GM21515 (cell line): Measurements from ENCODE around the gene C1QL4.
"Not testable (repeated sequence)": the region's sequence is repeated elsewhere in the genome, so short reads cannot be mapped to it uniquely, and the experiment has no call there.

ENCODE experiments used
- ATAC-seq: cut with Tn5 transposase; IDR thresholded peaks from one replicate; pipeline ENCODE4 v1.9.1; 2021; ENCODE audit not compliant: unreplicated experiment

C1QL4 gene

DNA sequence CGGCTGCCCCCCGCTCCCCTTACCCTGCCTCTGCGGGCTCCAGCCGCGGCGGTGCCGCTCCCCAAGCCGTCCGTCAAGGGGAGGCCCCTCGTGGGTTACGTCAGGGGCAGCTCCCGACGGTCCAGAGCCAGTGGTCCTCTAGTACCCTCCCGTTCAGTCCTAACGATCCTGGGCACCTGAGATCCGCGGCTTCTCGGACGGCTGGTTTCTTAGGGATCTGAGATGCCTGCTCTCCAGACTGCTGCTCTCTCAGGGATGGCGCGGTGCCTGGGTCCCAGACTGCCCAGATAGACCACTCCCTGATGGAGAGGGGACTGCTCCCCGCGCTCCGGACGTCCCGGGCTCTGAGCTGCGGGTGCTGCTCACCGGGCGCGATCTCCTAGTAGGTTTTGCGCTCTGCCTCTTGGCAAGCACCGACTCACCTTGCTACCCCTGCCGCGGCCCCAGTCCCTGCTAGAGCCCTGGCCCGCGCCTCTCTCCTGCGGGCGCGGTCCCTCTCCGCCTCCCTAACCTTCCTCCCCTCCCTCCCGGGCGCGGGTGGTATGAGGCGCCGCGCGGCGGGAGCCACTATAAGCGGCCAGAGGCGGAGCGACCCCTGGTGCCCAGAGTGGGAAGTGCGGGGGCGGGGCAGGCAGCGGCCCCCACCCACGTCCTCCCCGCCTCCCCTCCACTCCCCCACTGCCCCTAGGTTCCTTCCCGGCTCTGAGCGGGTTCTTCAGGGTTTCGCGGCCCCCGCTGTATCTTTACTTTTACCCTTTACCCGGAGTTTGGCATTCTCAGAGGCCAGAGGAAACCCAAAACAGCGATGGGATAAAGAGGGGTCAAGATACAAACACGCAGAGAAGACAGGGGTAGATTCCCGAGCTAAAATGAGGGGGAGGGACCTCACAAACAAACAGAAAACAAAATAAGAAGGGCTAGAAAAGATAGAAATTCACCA, at the start of gene C1QL4:
Gene C1QL4 (minus strand): TSS at position 544 of the 940 bp plus-strand sequence. CDS start 711 bp downstream, outside the sequence.
- peak; percentile 61 for ATAC-seq

GRCh38 chr12:49380184-49380583, 43.2 kb upstream of the C1QL4 start:
- not testable (repeated sequence) for ATAC-seq

GRCh38 chr12:49377386-49377785, 40.4 kb upstream of the C1QL4 start:
- ATAC-seq, result no peak

GRCh38 chr12:49375406-49375805, 38.4 kb upstream of the C1QL4 start:
- ATAC-seq, result no peak

GRCh38 chr12:49370539-49370938, 33.6 kb upstream of the C1QL4 start:
- ATAC-seq, result no peak

DNA sequence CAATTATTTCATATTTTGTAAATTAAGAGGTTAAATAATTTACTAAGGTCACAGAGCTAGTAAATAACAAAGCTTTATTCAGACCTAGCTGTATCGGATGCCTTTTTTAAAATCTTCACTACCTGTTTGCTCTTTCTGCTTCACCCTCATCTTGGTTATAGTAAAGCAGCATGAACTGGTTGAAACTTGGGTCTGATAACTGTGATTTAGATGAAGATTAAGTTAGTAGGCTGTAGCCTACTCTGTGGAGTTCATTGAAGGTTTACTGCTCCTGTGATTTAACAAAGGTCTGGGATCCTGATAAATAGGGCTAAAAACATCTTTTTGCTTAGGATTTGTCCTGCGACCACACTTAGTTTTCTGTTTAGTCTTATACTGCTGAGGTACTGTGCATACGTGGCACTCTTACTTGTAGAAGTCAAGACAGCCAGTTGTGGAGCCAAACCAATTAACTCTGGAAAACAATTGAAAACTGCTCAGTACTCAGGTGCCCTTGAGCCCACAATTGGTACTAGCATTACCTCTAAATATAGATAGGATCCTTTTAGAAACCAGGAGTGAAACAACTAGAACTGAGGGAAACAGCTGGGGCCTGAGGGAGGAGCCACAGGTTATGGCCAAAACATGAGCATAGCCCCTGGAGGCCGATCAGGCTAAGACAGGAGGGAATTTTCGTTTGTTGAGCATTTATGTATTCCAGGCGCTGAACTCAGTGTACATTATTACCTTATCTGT, 32.6 kb upstream of the C1QL4 start:
- peak; percentile 44 for ATAC-seq

GRCh38 chr12:49368240-49368600, 31.2 kb upstream of the C1QL4 start:
- no peak for ATAC-seq

DNA sequence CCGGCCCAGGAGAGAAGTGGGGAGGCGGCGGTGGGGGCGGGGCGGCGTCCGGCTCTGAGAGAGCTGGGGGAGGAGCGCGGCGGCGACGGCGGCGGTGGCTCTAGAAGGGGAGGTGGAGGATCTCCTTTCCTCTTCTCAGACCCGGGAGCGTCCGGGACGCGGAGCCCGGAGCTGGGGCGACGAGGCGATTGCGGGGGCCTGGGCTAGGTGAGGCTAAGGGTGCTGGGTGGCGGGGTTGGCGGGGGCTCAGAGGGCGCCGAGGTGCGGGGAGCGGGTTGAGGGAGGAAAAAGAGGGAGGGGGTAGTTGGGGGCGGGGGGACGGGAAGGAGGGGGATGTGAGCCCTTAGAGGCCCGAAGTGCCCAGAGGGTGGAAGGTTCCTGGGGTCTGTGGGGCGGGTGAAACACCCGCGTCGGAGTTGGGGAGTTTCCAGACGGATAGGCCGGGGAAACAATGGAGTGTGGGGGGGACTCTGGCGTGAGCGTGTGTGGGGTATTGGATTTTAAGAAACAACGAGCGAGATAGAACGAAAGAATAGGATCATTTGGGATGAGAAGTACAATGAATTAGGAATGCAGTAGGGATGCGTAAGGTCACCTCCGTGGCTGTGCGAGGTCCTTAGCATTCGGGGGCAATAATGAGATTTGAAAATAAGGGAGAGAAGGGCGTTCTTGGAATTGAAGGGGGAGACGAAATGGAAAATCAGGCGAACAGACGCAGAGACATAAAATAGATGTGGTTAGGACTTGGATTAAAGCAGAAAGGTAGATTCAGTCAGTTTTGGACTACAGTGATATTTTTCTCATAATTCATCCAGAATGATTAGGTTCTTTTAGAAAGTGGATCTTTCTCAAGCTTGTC, 30.6 kb upstream of the C1QL4 start, which contains the start of gene SPATS2:
Gene SPATS2 (plus strand): TSS at position 82 of the 859 bp plus-strand sequence. CDS start 93,551 bp downstream, outside the sequence.
- no peak for ATAC-seq

DNA sequence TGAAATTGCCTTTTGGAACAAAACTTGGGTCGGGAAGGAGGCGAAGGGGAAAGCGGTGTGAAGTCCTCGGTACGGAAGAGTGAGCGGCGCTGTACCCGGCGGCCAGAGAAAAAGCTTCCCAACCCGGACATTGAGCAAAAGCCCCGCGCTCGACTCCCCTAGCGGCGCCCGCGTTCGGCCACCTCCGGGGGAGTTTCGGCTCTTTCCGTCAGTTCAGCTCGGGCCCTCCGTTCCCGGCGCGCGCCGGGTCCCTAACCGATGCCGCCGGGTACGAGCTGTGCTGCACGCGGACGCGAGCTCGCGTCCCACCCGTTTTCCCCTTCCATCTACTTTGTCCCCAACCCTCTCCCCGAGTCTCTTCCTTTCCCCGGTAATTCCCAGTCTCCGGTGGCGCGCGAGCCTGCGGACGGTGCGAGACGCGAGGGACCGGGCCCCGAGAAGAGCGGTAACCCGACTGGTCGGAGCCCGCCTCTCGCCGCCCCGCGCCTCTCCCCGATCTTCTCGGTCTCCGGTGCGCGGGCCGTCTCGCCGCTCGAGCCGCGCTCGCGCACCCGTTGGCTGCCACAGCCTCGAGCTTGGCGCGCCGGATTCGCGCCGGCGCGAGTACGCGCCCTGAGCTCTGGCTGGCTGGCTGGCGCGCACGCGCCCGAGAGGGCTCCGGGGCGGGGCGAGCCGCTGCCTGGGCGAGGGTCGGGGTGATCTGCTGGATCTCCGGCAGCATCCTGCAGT, 29.8 kb upstream of the C1QL4 start:
- ATAC-seq, result peak; percentile 57

GRCh38 chr12:49366096-49366651, 29.2 kb upstream of the C1QL4 start:
- no peak for ATAC-seq

- ATAC-seq, result no peak
These were observed 28.6 kb upstream of the C1QL4 start for GRCh38 chr12:49365542-49365941.

- no peak for ATAC-seq
These were observed 28.0 kb upstream of the C1QL4 start for GRCh38 chr12:49364989-49365388.

- ATAC-seq, result no peak
These were observed 25.1 kb upstream of the C1QL4 start for GRCh38 chr12:49362077-49362476.

DNA sequence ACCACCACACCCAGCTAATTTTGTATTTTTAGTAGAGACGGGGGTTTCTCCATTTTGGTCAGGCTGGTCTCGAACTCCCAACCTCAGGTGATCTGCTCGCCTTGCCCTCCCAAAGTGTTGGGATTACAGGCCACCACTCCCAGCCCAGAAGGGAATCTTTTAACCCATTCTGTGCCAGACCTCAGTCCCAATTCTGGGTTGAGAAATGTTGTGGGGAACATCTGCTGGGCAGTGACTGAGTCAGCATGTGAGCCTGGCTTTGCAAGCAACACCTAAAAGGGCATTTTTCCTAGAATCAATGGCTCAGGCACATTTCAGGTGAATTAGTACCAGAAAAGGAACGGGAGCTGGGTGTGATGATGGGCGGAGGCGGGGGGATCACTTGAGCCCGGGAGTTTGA, 22.7 kb upstream of the C1QL4 start:
- no peak for ATAC-seq

- no peak for ATAC-seq
These were observed 21.6 kb upstream of the C1QL4 start for GRCh38 chr12:49358483-49359141.

GRCh38 chr12:49357103-49357678, 20.2 kb upstream of the C1QL4 start:
- ATAC-seq, result no peak

GRCh38 chr12:49355913-49356312, 18.9 kb upstream of the C1QL4 start:
- no peak for ATAC-seq

- no peak for ATAC-seq
These were observed 15.4 kb upstream of the C1QL4 start for GRCh38 chr12:49352351-49352750.

- no peak for ATAC-seq
These were observed 12.3 kb upstream of the C1QL4 start for GRCh38 chr12:49349266-49349665.
